DOHH2 (cell line): ENCODE data around the gene HMG20A.

Experiments
- H3F3A ChIP-seq: fragments of 200-600 bp; sonication (generic), shearing (Covaris generic); 2 replicates; pipeline ENCODE4 v1.6.0; 2016; ENCODE audit warnings: antibody characterized with exemption, mild to moderate bottlenecking; ENCODE audit not compliant: control insufficient read depth, insufficient read depth
- H3K27ac ChIP-seq: fragments of 200-600 bp; sonication (generic); 2 replicates; pipeline ENCODE4 v1.5.1; 2014; ENCODE audit warnings: low read depth, mild to moderate bottlenecking, low read length, moderate library complexity
- H3K27me3 ChIP-seq: fragments of 200-600 bp; sonication (generic); 2 replicates; pipeline ENCODE4 v1.6.1; 2014; ENCODE audit warnings: mild to moderate bottlenecking, low read length, mixed read lengths; ENCODE audit not compliant: control insufficient read depth
- H3K36me3 ChIP-seq: fragments of 200-600 bp; sonication (generic); 2 replicates; pipeline ENCODE4 v1.6.1; 2014; ENCODE audit warnings: mild to moderate bottlenecking, low read length, moderate library complexity, mixed read lengths; ENCODE audit not compliant: control insufficient read depth
- H3K4me1 ChIP-seq: fragments of 200-600 bp; sonication (generic); 2 replicates; pipeline ENCODE4 v1.6.1; 2014; ENCODE audit warnings: mild to moderate bottlenecking, low read length, mixed read lengths; ENCODE audit not compliant: control insufficient read depth
- H3K4me2 ChIP-seq: fragments of 200-600 bp; sonication (generic); 2 replicates; pipeline ENCODE4 v1.6.0; 2014; ENCODE audit warnings: mild to moderate bottlenecking, low read length, moderate library complexity
- H3K4me3 ChIP-seq: fragments of 200-600 bp; sonication (generic); 2 replicates; pipeline ENCODE4 v1.5.1; 2014; ENCODE audit warnings: mild to moderate bottlenecking, low read length, mixed read lengths
- H3K79me2 ChIP-seq: fragments of 200-600 bp; sonication (generic); 2 replicates; pipeline ENCODE4 v1.6.1; 2014; ENCODE audit warnings: mild to moderate bottlenecking, low read length, mixed read lengths; ENCODE audit not compliant: control insufficient read depth
- H3K9me2 ChIP-seq: fragments of 200-600 bp; sonication (generic); replicated peaks from 2 replicates; pipeline ENCODE4 v1.6.1; 2014; ENCODE audit warnings: mild to moderate bottlenecking, low read length, mixed read lengths; ENCODE audit not compliant: control insufficient read depth
- H3K9me3 ChIP-seq: fragments of 200-600 bp; sonication (generic); 2 replicates; pipeline ENCODE4 v1.6.1; 2014; ENCODE audit warnings: antibody characterized with exemption, low read length, mixed read lengths; ENCODE audit not compliant: control insufficient read depth, insufficient read depth
- H4K20me1 ChIP-seq: fragments of 200-600 bp; sonication (generic); 2 replicates; pipeline ENCODE4 v1.6.0; 2014; ENCODE audit warnings: low read depth, mild to moderate bottlenecking, antibody characterized with exemption, low read length, moderate library complexity; ENCODE audit not compliant: control insufficient read depth, insufficient read depth
- EZH2phosphoT487 ChIP-seq: fragments of 200-600 bp; sonication (generic); IDR thresholded peaks from 2 replicates; pipeline ENCODE4 v1.6.1; 2017; ENCODE audit warnings: borderline replicate concordance, mild to moderate bottlenecking, antibody characterized with exemption, low read length, moderate library complexity, mixed read lengths
- TF ChIP-seq, protein P1 (sequence below): fragments of 200-600 bp; sonication (generic); IDR thresholded peaks from one replicate; pipeline ENCODE4 v1.5.1; 2014; ENCODE audit warnings: antibody characterized with exemption, mild to moderate bottlenecking, low read depth, low read length; ENCODE audit not compliant: poor library complexity, severe bottlenecking

HMG20A gene

DNA sequence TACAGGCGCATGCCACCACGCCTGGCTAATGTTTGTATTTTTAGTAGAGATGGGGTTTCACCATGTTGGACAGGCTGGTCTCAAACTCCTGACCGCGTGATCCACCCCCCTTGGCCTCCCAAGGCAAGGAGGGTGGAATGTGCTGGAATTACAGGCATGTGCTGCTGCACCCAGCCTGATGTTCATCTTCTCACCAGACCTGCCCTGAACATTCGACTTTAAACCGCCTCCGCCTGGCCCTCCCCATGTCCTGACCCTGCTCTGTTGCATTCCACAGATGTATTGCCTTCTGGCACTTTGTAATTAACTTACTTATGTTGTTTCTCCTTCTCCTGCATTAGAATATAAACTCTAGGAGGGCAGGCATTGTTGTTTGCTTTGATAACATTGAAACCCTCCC, 109.9 kb downstream of the HMG20A start:
- Histone ChIP-seq H3K27me3 (peaks cover 17% of the 10 kb centered on the region; the same call in 1 of the 2 replicates), H3K4me2 (no peak overlapping the region), H3K79me2 (no peaks in the 10 kb centered on the region), H3K9me2 (no peaks in the 10 kb centered on the region), H3F3A (no peaks in the 10 kb centered on the region), H4K20me1 (no peaks in the 10 kb centered on the region), H3K9me3 (no peaks in the 10 kb centered on the region), H3K27ac (no peak overlapping the region), H3K4me3 (no peak overlapping the region), H3K4me1 (0 out of 2 replicates have a peak, but pooled peaks cover 4% of the 10 kb centered on the region), H3K36me3 (no peaks in the 10 kb centered on the region)
- no peak for TF ChIP-seq EZH2phosphoT487
- TF ChIP-seq, protein P1, sequence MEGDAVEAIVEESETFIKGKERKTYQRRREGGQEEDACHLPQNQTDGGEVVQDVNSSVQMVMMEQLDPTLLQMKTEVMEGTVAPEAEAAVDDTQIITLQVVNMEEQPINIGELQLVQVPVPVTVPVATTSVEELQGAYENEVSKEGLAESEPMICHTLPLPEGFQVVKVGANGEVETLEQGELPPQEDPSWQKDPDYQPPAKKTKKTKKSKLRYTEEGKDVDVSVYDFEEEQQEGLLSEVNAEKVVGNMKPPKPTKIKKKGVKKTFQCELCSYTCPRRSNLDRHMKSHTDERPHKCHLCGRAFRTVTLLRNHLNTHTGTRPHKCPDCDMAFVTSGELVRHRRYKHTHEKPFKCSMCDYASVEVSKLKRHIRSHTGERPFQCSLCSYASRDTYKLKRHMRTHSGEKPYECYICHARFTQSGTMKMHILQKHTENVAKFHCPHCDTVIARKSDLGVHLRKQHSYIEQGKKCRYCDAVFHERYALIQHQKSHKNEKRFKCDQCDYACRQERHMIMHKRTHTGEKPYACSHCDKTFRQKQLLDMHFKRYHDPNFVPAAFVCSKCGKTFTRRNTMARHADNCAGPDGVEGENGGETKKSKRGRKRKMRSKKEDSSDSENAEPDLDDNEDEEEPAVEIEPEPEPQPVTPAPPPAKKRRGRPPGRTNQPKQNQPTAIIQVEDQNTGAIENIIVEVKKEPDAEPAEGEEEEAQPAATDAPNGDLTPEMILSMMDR = no peak

DNA sequence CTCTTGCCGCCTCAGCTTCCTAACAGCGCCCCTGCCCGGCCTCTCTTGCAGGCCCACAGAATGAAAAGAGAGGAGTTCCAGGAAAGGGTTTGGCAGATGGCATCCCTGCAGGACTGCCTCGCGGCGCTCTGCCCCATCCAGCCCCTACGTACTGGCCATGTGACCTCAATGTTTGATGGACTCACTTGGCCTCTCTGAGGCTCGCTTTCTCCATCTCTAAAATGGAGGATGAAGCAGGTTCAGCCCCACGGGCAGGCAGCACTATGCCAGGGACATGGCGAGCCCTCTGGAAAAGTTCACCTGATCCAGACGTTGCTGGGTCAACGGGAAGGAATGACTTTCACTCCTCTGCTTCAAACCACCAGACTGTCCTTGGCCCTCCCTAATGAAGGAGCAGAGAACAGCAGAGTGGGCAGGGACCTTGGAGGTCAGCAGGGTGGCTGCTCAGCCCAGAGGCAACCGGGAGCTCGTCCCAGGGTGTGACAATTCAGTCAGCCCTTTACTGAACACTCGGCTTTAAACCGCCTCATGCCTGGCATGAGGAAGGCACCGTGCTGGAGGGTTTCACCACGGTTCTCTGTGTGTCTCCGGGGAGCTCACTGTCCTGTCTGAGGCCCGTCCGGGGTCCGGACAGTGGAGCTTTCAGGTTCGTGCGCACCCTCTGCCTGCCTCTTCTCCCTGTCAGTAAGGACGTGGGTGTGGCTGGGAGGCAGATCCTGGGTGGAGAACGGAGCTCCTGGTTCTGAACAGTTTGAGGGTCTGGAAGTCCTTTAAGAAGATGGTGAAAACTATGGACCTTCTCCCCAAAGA, 110.7 kb downstream of the HMG20A start:
- peaks cover 17% of the 10 kb centered on the region; the same call in 1 of the 2 replicates for H3K27me3 ChIP-seq
- no peaks in the 10 kb centered on the region for H3F3A ChIP-seq
- H3K4me3 ChIP-seq = no peak overlapping the region
- H3K4me1 ChIP-seq = peaks cover 10% of the 10 kb centered on the region; the same call in 1 of the 2 replicates
- no peak overlapping the region for H3K4me2 ChIP-seq
- H3K79me2 ChIP-seq = no peaks in the 10 kb centered on the region
- TF ChIP-seq, protein P1 = no peak
- TF ChIP-seq EZH2phosphoT487 = no peak
- H4K20me1 ChIP-seq = no peaks in the 10 kb centered on the region
- H3K27ac ChIP-seq = no peak overlapping the region
- no peaks in the 10 kb centered on the region for H3K36me3 ChIP-seq
- H3K9me3 ChIP-seq = no peaks in the 10 kb centered on the region
- no peaks in the 10 kb centered on the region for H3K9me2 ChIP-seq

DNA sequence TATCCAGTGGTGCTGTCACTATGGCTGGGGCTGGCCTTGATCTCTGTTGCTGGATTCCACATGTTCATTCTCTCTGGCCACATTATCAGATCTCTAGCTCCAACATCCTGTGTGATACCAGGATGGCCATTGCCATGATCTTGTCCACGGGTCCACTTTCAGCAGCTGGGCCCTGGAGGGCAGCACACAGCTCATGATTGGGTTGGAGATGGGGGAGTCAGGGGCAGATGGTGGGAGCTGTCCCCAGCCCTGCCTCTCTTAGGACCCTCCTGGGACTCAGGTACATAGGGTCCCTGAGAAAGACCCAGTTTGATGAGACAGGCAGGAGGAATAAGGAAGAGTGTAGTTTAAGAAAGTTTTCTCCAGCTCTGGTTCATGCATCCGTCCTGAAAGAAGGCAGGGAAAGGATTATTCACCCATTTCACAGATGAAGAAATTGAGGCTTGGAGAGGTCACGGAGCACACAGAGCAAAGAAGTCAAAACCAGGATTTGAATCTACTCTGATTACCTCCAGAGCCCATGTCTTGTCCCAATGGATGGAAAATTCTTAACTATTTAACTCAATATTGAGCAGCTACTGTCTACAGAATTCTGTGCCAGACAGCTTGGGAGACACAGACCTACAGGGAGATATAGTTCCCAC, 111.5 kb downstream of the HMG20A start:
- H3K79me2 ChIP-seq = no peaks in the 10 kb centered on the region
- TF ChIP-seq, protein P1 = no peak
- no peak for TF ChIP-seq EZH2phosphoT487
- no peaks in the 10 kb centered on the region for H3K9me2 ChIP-seq
- H3K36me3 ChIP-seq = no peaks in the 10 kb centered on the region
- no peak overlapping the region for H3K4me2 ChIP-seq
- H3K27me3 ChIP-seq = peaks cover 17% of the 10 kb centered on the region; the same call in 1 of the 2 replicates
- no peaks in the 10 kb centered on the region for H3F3A ChIP-seq
- no peaks in the 10 kb centered on the region for H3K9me3 ChIP-seq
- H3K4me3 ChIP-seq = no peak overlapping the region
- peaks cover 17% of the 10 kb centered on the region for H3K4me1 ChIP-seq
- no peaks in the 10 kb centered on the region for H4K20me1 ChIP-seq
- no peak overlapping the region for H3K27ac ChIP-seq
